ENCODE data around the gene BAHCC1. TPM values are rescaled to one million over a fixed set of nuclear protein-coding genes. Genes with fewer than 3 reads are reported as not detected.

The BAHCC1 gene
- total RNA-seq, 1 experiment from 2014 or later = 9.9 TPM

- POLR2A ChIA-PET (ENCODE audit: unreplicated experiment) = no interaction called here
Observed at GRCh38 chr17:81367171-81367570, 28.1 kb upstream of the BAHCC1 start.

DNA sequence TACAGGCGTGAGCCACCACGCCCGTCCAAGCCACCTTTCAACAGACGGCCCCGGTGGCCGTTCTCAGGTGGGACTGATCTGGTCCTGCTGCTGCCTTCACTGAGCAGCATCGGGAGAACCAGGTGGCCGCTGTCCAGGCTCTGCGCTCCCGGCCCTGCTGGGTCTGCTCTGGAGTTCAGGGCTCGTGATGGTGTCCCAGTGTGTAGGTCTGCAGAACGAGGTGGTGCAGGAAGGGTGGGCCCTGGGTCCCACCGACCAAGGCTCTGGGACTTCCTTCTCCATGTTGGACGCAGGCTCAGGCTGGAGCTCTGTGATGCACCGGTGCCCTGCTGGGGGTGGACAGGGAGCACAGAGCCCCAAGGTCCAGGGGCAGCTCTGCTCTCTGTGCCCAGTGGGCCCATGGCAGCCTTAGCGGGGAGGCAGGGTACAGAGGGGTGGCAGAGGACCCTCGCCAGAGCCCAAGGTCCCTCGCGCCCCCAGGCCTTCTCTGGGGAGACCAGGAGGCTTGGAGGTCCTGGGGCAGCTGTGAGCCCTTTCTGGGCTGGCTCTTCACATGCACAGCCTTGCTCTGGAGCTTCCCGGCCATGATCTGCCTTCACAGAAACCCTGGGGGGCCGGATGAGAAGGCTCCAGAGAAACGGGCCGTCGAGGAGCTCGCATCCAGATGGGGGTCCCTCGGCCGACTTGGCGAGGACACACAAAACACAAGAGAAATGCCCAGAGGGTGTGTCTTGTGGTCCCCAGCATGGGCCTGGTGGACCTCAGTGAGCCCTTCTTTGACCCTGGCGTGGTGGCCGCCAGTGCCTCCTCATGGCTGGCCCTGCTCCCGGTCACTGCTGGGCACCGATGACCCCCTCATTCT, 26.9 kb upstream of the BAHCC1 start:
- no peak overlapping the region for H3K9ac ChIP-seq (ENCODE audit: low read length)
- H3F3A ChIP-seq (ENCODE audit: low read length, unreplicated experiment) = no peaks in the 10 kb centered on the region
- H3K27me3 ChIP-seq (ENCODE audit: low read length) = no peaks in the 10 kb centered on the region
- peaks cover 25% of the 10 kb centered on the region for H3K4me1 ChIP-seq (ENCODE audit: insufficient read depth, low read length)
- POLR2A ChIA-PET (ENCODE audit: unreplicated experiment) = no interaction called here
- H3K9me2 ChIP-seq (replicated peaks; ENCODE audit: low read length) = no peaks in the 10 kb centered on the region
- H3K27ac ChIP-seq (ENCODE audit: low read length) = no peak overlapping the region
- no peaks in the 10 kb centered on the region for H4K20me1 ChIP-seq (ENCODE audit: low read length)
- H3K36me3 ChIP-seq (ENCODE audit: low read depth, low read length) = no peaks in the 10 kb centered on the region
- DNase-seq (no peak), ATAC-seq (no peak)
- H3K4me3 ChIP-seq (ENCODE audit: low read length) = no peak overlapping the region
- no TSS peak for BruUV-seq (replicated peaks)
- no peaks in the 10 kb centered on the region for H3K9me3 ChIP-seq (ENCODE audit: low read length)
- intact Hi-C loops (cut with micrococcal nuclease) = loop anchor here (5.0 kb wide), 1 partner anchor 71 kb away; the partner anchor contains the start of gene SLC38A10
- CTCF ChIA-PET = no interaction called here
- no peaks in the 10 kb centered on the region for H3K79me2 ChIP-seq (ENCODE audit: low read length)
- no peak overlapping the region for H2AFZ ChIP-seq (ENCODE audit: low read length)
- TF ChIP-seq CTCF (conservative IDR thresholded peaks at IDR 0.05; ENCODE audit: low read depth, low read length) (no peak), EZH2 (IDR thresholded peaks at IDR 0.05; ENCODE audit: low read length, unreplicated experiment) (no peak), EZH2phosphoT487 (IDR thresholded peaks at IDR 0.05; ENCODE audit: borderline replicate concordance, low read length) (no peak)
- no peak overlapping the region for H3K4me2 ChIP-seq (ENCODE audit: low read length)

More at GRCh38 chr17:81367171-81367570, 28.1 kb upstream of the BAHCC1 start:
- Histone ChIP-seq H3K9me3 (ENCODE audit: low read length) (no peaks in the 10 kb centered on the region), H3K9me2 (replicated peaks; ENCODE audit: low read length) (no peaks in the 10 kb centered on the region), H3K79me2 (ENCODE audit: low read length) (no peaks in the 10 kb centered on the region), H3K9ac (ENCODE audit: low read length) (no peak overlapping the region), H3K4me3 (ENCODE audit: low read length) (no peak overlapping the region), H3K27ac (ENCODE audit: low read length) (no peak overlapping the region), H3K27me3 (ENCODE audit: low read length) (no peaks in the 10 kb centered on the region), H3K4me1 (ENCODE audit: insufficient read depth, low read length) (peaks cover 33% of the 10 kb centered on the region), H3K4me2 (ENCODE audit: low read length) (no peak overlapping the region), H3K36me3 (ENCODE audit: low read depth, low read length) (no peaks in the 10 kb centered on the region), H4K20me1 (ENCODE audit: low read length) (no peaks in the 10 kb centered on the region), H2AFZ (ENCODE audit: low read length) (no peak overlapping the region), H3F3A (ENCODE audit: low read length, unreplicated experiment) (no peaks in the 10 kb centered on the region)
- intact Hi-C loops (cut with micrococcal nuclease) = loop anchor here (5.0 kb wide), 1 partner anchor 70 kb away; the partner anchor contains the start of gene SLC38A10
- DNase-seq (no peak), ATAC-seq (no peak)
- CTCF ChIA-PET = no interaction called here
- BruUV-seq (replicated peaks) = no TSS peak
- no peak for TF ChIP-seq CTCF (conservative IDR thresholded peaks at IDR 0.05; ENCODE audit: low read depth, low read length)
- TF ChIP-seq EZH2phosphoT487 (IDR thresholded peaks at IDR 0.05; ENCODE audit: borderline replicate concordance, low read length) = no peak

GRCh38 chr17:81370294-81370693, 25.0 kb upstream of the BAHCC1 start:
- ATAC-seq = no peak
- Histone ChIP-seq H3K4me1 (ENCODE audit: insufficient read depth, low read length) (peaks cover 14% of the 10 kb centered on the region), H3K9ac (ENCODE audit: low read length) (no peak overlapping the region), H3K27ac (ENCODE audit: low read length) (no peak overlapping the region), H3F3A (ENCODE audit: low read length, unreplicated experiment) (no peaks in the 10 kb centered on the region), H3K4me2 (ENCODE audit: low read length) (no peak overlapping the region), H3K36me3 (ENCODE audit: low read depth, low read length) (no peaks in the 10 kb centered on the region), H2AFZ (ENCODE audit: low read length) (no peak overlapping the region), H3K9me3 (ENCODE audit: low read length) (no peaks in the 10 kb centered on the region), H3K27me3 (ENCODE audit: low read length) (no peaks in the 10 kb centered on the region), H4K20me1 (ENCODE audit: low read length) (no peaks in the 10 kb centered on the region), H3K9me2 (replicated peaks; ENCODE audit: low read length) (no peaks in the 10 kb centered on the region), H3K79me2 (ENCODE audit: low read length) (no peaks in the 10 kb centered on the region), H3K4me3 (ENCODE audit: low read length) (no peak overlapping the region)
- POLR2A ChIA-PET (ENCODE audit: unreplicated experiment) = no interaction called here
- intact Hi-C loops (cut with micrococcal nuclease) = no loop called here
- TF ChIP-seq CTCF (conservative IDR thresholded peaks at IDR 0.05; ENCODE audit: low read depth, low read length) = no peak
- TF ChIP-seq EZH2phosphoT487 (IDR thresholded peaks at IDR 0.05; ENCODE audit: borderline replicate concordance, low read length) = no peak
- TF ChIP-seq EZH2 (IDR thresholded peaks at IDR 0.05; ENCODE audit: low read length, unreplicated experiment) = no peak
- no peak for DNase-seq
- CTCF ChIA-PET = interaction anchor here (0.7 kb wide), 1 partner anchor 214 kb away, joined by 3 read pairs; no protein-coding TSS in a partner anchor
- no TSS peak for BruUV-seq (replicated peaks)
